CD14-positive monocyte (primary cell): ENCODE data around the gene CD74. TPM values are rescaled to one million over a fixed set of nuclear protein-coding genes. Genes with fewer than 3 reads are reported as not detected.

Source experiments
- DNase-seq, 3 donors: peaks; one replicate each; pipeline ENCODE4 v3.0.0-alpha.2; 2011 to 2022
- H2AFZ ChIP-seq: 2 replicates; pipeline ENCODE4 v1.6.0; 2012; ENCODE audit warnings: mild to moderate bottlenecking, low read depth, low read length, inconsistent platforms; ENCODE audit not compliant: insufficient read depth, poor library complexity, severe bottlenecking
- H3K27ac ChIP-seq, 2 donors: 1 replicate in 1 of 2; 2 replicates in 1 of 2; pipeline ENCODE4 v1.5.1; 2012 to 2013; ENCODE audit warnings: low read length in 2 of 2, control low read depth in 1 of 2, inconsistent platforms in 1 of 2, low read depth in 1 of 2, mild to moderate bottlenecking in 1 of 2
- H3K27me3 ChIP-seq, 2 donors: one replicate each; pipeline versions ENCODE4 v1.6.0 to v1.6.1; 2011 to 2013; ENCODE audit warnings: low read length in 2 of 2; ENCODE audit not compliant: control insufficient read depth in 2 of 2, insufficient read depth in 2 of 2
- H3K36me3 ChIP-seq, 2 donors: replicated peaks in 1 of 2; 1 replicate in 1 of 2; 2 replicates in 1 of 2; pipeline versions ENCODE4 v1.5.1 to v1.6.1; 2012 to 2013; ENCODE audit warnings: low read length in 2 of 2, control low read depth in 1 of 2, inconsistent platforms in 1 of 2, mild to moderate bottlenecking in 1 of 2; ENCODE audit not compliant: insufficient read depth in 2 of 2, control insufficient read depth in 1 of 2
- H3K4me1 ChIP-seq, 2 donors: 1 replicate in 1 of 2; 2 replicates in 1 of 2; pipeline versions ENCODE4 v1.5.1 to v1.6.1; 2012 to 2013; ENCODE audit warnings: low read length in 2 of 2, control low read depth in 1 of 2, inconsistent platforms in 1 of 2, mild to moderate bottlenecking in 1 of 2, moderate library complexity in 1 of 2; ENCODE audit not compliant: insufficient read depth in 2 of 2, control insufficient read depth in 1 of 2
- H3K4me2 ChIP-seq: replicated peaks from 2 replicates; pipeline ENCODE3; 2012; ENCODE audit warnings: low read length, moderate library complexity, mild to moderate bottlenecking; ENCODE audit not compliant: poor library complexity, severe bottlenecking; ENCODE audit errors: extremely low read depth
- H3K4me3 ChIP-seq, 3 experiments: fragments of 200-600 bp in 1 of 3; sonication (generic) in 1 of 3; replicated peaks in 1 of 3; 1 replicate in 2 of 3; 2 replicates in 1 of 3; pipeline ENCODE4 v1.5.1; 2011 to 2013; ENCODE audit warnings: low read length in 3 of 3, mild to moderate bottlenecking in 3 of 3, control low read depth in 2 of 3, low read depth in 2 of 3, inconsistent platforms in 1 of 3, moderate library complexity in 1 of 3
- H3K79me2 ChIP-seq: 2 replicates; pipeline ENCODE4 v1.6.0; 2012; ENCODE audit warnings: mild to moderate bottlenecking, control low read depth, inconsistent platforms, low read length, moderate library complexity; ENCODE audit not compliant: insufficient read depth
- H3K9ac ChIP-seq: 2 replicates; pipeline ENCODE4 v1.6.0; 2017; ENCODE audit warnings: low read length, mild to moderate bottlenecking; ENCODE audit not compliant: insufficient read depth, poor library complexity, severe bottlenecking
- H3K9me3 ChIP-seq, 2 donors: replicated peaks in 1 of 2; 1 replicate in 1 of 2; 2 replicates in 1 of 2; pipeline versions ENCODE4 v1.5.1 to v1.6.1; 2012 to 2013; ENCODE audit warnings: low read length in 2 of 2, control low read depth in 1 of 2; ENCODE audit not compliant: control insufficient read depth in 1 of 2, insufficient read depth in 1 of 2
- H4K20me1 ChIP-seq: 2 replicates; pipeline ENCODE4 v1.6.0; 2012; ENCODE audit warnings: mild to moderate bottlenecking, low read length, control low read depth, moderate library complexity; ENCODE audit not compliant: insufficient read depth
- H3K27ac Mint-ChIP-seq, 7 donors: one replicate each; pipeline ENCODE4 v1.8.0; 2020; ENCODE audit warnings: mild to moderate bottlenecking in 7 of 7, mixed read lengths in 7 of 7, moderate library complexity in 6 of 7, inconsistent platforms in 2 of 7
- H3K27me3 Mint-ChIP-seq, 3 donors: one replicate each; pipeline ENCODE4 v1.8.0; 2021 to 2022; ENCODE audit warnings: low read depth in 3 of 3, mild to moderate bottlenecking in 3 of 3, mixed read lengths in 3 of 3, moderate library complexity in 3 of 3, inconsistent platforms in 1 of 3
- H3K36me3 Mint-ChIP-seq, 2 donors: one replicate each; pipeline ENCODE4 v1.8.0; 2020; ENCODE audit warnings: mixed read lengths in 2 of 2, inconsistent platforms in 1 of 2, mild to moderate bottlenecking in 1 of 2
- H3K4me1 Mint-ChIP-seq: one replicate; pipeline ENCODE4 v1.8.0; 2020; ENCODE audit warnings: mild to moderate bottlenecking, mixed read lengths
- H3K4me3 Mint-ChIP-seq, 2 donors: one replicate each; pipeline ENCODE4 v1.8.0; 2020; ENCODE audit warnings: mild to moderate bottlenecking in 2 of 2, mixed read lengths in 2 of 2, moderate library complexity in 1 of 2
- H3K9me3 Mint-ChIP-seq, 7 donors: one replicate each; pipeline ENCODE4 v1.8.0; 2020 to 2022; ENCODE audit warnings: mixed read lengths in 7 of 7, mild to moderate bottlenecking in 6 of 7, moderate library complexity in 6 of 7, inconsistent platforms in 2 of 7
- CTCF ChIP-seq: fragments of 200-600 bp; IDR thresholded peaks from one replicate; pipeline ENCODE4 v1.8.0; 2022; ENCODE audit warnings: antibody characterized with exemption, mild to moderate bottlenecking
- WGBS: methylation state at CpG from one replicate; pipeline ENCODE4 v1.1.5; 2013; ENCODE audit warnings: missing lambda C conversion rate; ENCODE audit not compliant: insufficient coverage; 5-methylcytosine and 5-hydroxymethylcytosine counted together
- intact Hi-C, 2 donors: fragments of 100-400 bp; cut with micrococcal nuclease; formaldehyde crosslinking; loops; one replicate each; pipeline versions ENCODE4 v1.15.0 to v1.15.1; 2023
- polyA plus RNA-seq, 3 donors: library from polyadenylated mRNA; depleted of rRNA in 1 of 3; unstranded in 2 of 3; stranded (reverse) in 1 of 3; fragments of 300-500 nt in 2 of 3; fragments of >200 nt in 1 of 3; fragmentation: Illumina TruSeq in 2 of 3; gene quantifications; 1 replicate in 2 of 3; 2 replicates in 1 of 3; pipeline ENCODE4 v1.2.3, GENCODE V29; 2012 to 2021

Gene CD74
- polyA plus RNA-seq, 3 donors = 3,498 to 7,550 (median 4,939) TPM

GRCh38 chr5:150389531-150390266, 23.0 kb downstream of the CD74 start:
- Histone ChIP-seq H2AFZ (no peak overlapping the region), H3K27me3 (no peaks in the 10 kb centered on the region), H3K79me2 (no peaks in the 10 kb centered on the region), H3K9me3 (no peaks in the 10 kb centered on the region), H3K27ac (no peak overlapping the region), H3K4me3 (no peak overlapping the region), H3K36me3 (peaks cover 92 to 100% of the 10 kb centered on the region in 2 donors), H3K9ac (no peak overlapping the region), H3K4me1 (no peaks in the 10 kb centered on the region), H4K20me1 (peaks cover 44% of the 10 kb centered on the region), H3K4me2 (no peak overlapping the region)
- H3K9me3 Mint-ChIP-seq = peaks cover 0 to 2% (median 0%) of the 10 kb centered on the region in 7 donors
- H3K36me3 Mint-ChIP-seq = peaks cover 84 to 97% of the 10 kb centered on the region in 2 donors
- no peaks in the 10 kb centered on the region for H3K27me3 Mint-ChIP-seq
- no peaks in the 10 kb centered on the region for H3K4me1 Mint-ChIP-seq
- no peak overlapping the region for H3K4me3 Mint-ChIP-seq
- TF ChIP-seq CTCF = peak; percentile 25
- intact Hi-C loops = no loop called here
- peak in 1 of 3 donors; percentile 31 for DNase-seq
- WGBS = 96% methylated on average over 6 of the region's 13 CpGs
- peak overlapping the region in 5 of 7 donors; percentile 2 to 71 (median 43) for H3K27ac Mint-ChIP-seq

DNA sequence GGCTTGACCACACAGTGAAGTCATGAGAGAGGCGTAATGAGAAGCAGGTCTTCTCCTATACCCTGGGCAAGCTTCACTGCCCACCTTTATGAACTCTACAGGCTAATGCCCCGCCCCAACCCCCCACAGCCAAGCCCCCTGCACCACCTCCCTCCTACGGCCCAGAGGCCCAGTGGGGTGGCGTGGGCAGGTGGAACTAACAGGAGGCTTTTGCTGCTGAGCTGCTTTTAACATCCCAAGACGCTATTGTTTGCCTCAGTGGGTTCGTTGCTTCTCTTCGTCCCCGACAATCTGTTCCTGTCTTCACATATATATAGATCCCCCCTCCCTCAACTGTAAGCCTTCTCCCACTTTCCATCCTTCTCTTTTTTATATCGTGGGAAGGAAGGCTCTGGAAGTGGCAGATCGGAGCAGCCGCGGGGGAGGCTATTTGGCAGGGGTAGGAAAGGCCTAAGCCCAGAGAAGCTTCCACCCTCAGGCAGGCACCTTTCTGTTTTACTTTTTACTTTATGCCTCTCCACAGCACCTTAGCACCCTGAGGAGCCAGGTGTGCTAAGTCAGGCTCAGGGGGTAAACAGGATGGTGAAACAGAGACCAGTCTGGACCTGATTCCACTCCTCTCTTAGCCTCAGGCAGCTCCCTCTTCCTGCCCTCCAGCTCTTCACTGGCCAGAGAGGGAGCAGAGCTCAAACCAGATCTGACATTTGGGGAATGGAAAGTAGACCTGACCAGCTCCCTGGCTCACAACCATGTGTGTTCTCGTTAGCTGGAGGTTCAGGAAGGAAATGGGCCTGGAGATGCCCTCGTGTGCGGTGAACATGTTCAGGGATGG, 26.5 kb downstream of the CD74 start:
- no peak overlapping the region for H3K4me3 Mint-ChIP-seq
- Histone ChIP-seq H3K9me3 (no peaks in the 10 kb centered on the region), H2AFZ (no peak overlapping the region), H3K27ac (no peak overlapping the region), H3K4me2 (no peak overlapping the region), H4K20me1 (peaks cover 11% of the 10 kb centered on the region), H3K4me3 (no peak overlapping the region), H3K79me2 (no peaks in the 10 kb centered on the region), H3K27me3 (no peaks in the 10 kb centered on the region), H3K9ac (no peak overlapping the region), H3K36me3 (peaks cover 94 to 100% of the 10 kb centered on the region in 2 donors), H3K4me1 (no peaks in the 10 kb centered on the region)
- H3K4me1 Mint-ChIP-seq = no peaks in the 10 kb centered on the region
- intact Hi-C loops = no loop called here
- H3K27ac Mint-ChIP-seq = peak overlapping the region in 2 of 7 donors; percentile 26 to 38
- DNase-seq = no peak
- no peak for TF ChIP-seq CTCF
- peaks cover 93 to 97% of the 10 kb centered on the region in 2 donors for H3K36me3 Mint-ChIP-seq
- peaks cover 0 to 2% (median 0%) of the 10 kb centered on the region in 7 donors for H3K9me3 Mint-ChIP-seq
- H3K27me3 Mint-ChIP-seq = no peaks in the 10 kb centered on the region
- 67% methylated on average over 9 of the region's 15 CpGs for WGBS
